Muscle layer of colon (tissue), 2 donors: ENCODE data around the gene ELOVL7.

Source experiments
- H3K27ac ChIP-seq: one replicate; pipeline ENCODE4 v1.7.0; 2013; ENCODE audit warnings: low read depth, mild to moderate bottlenecking, low read length, moderate library complexity
- H3K27me3 ChIP-seq, 2 donors: one replicate each; pipeline ENCODE4 v1.7.0; 2013; ENCODE audit warnings: low read length in 2 of 2, mild to moderate bottlenecking in 2 of 2; ENCODE audit not compliant: insufficient read depth in 2 of 2, control insufficient read depth in 1 of 2
- H3K36me3 ChIP-seq: one replicate; pipeline ENCODE4 v1.7.0; 2013; ENCODE audit warnings: mild to moderate bottlenecking, low read length; ENCODE audit not compliant: insufficient read depth
- H3K4me1 ChIP-seq: one replicate; pipeline ENCODE4 v1.7.0; 2013; ENCODE audit warnings: mild to moderate bottlenecking, low read length; ENCODE audit not compliant: insufficient read depth
- H3K4me3 ChIP-seq, 2 donors: one replicate each; pipeline ENCODE4 v1.7.0; 2013; ENCODE audit warnings: low read length in 2 of 2, low read depth in 1 of 2, mild to moderate bottlenecking in 1 of 2, moderate library complexity in 1 of 2
- H3K9ac ChIP-seq: one replicate; pipeline ENCODE4 v1.7.0; 2013; ENCODE audit warnings: low read length
- H3K9me3 ChIP-seq: one replicate; pipeline ENCODE4 v1.7.0; 2013; ENCODE audit warnings: mild to moderate bottlenecking, low read length
- donor health status: abdominal sarcoma.
- donor health status: Adenocarcinoma of cecum.

Gene ELOVL7

DNA sequence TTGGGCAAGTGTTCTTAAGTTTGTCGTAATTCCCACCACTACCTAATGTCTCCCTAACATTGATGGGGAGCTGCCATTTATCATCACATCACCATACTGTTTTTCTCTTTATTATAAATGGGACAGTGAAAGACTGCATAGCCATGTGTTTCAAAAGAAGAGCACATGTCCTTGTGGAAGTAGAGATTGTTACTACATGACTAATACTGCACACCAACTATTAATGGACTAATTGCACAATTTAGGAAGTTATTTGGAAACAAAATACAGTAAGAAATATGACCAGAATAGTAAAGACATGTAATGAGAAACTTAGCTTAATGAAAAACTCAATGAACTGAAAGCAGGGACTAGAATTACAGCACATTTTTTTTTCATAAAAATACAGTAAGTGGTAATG is 12.0 kb upstream of the ELOVL7 start:
- no peaks in the 10 kb centered on the region for H3K27me3 ChIP-seq
- H3K27ac ChIP-seq: no peak overlapping the region
- H3K4me1 ChIP-seq: no peaks in the 10 kb centered on the region
- no peak overlapping the region for H3K9ac ChIP-seq
- H3K9me3 ChIP-seq: no peaks in the 10 kb centered on the region
- no peak overlapping the region for H3K4me3 ChIP-seq
- no peaks in the 10 kb centered on the region for H3K36me3 ChIP-seq

DNA sequence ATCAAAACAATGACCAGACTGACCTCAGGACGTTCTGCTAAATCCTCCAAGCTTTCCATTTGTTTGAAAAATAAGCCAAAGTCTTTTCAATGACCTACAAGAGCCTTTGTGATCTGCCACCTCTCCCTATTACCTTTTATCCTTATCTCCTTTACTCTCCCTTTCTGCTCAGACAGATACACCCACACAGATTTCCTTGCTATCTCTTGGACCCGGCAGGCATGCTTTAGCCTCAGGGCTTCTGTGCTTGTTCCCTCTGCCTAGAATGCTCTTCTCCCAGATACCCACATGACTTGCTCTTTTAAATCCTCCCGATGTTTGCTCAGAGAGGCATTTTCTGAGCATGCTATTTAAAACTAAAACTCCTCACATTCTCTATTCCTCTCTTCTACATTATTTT is 8.9 kb upstream of the ELOVL7 start:
- no peak overlapping the region for H3K4me3 ChIP-seq
- H3K36me3 ChIP-seq: no peaks in the 10 kb centered on the region
- H3K27me3 ChIP-seq: no peaks in the 10 kb centered on the region
- H3K9me3 ChIP-seq: no peaks in the 10 kb centered on the region
- H3K9ac ChIP-seq: no peak overlapping the region
- H3K4me1 ChIP-seq: no peaks in the 10 kb centered on the region
- no peak overlapping the region for H3K27ac ChIP-seq

DNA sequence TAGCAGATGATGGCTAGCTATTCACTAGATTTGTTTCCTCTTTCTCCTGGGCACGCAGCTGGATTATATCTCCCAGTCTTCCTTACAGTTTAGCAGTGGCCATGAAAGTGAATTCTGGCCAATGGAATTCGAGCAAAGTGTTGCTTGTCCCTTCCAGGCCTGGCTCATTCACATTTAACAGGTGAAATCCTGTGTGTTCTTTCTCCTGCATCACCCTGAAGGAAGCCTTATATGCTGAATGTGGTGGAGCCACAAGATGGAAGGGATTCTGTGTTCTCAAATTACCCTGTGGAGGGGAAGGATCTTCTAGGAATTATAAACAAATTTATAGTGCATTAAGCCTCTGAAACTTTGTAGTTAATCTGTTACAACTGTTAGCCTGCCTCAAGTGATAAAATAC is 8.2 kb upstream of the ELOVL7 start:
- Histone ChIP-seq H3K9ac (no peak overlapping the region), H3K9me3 (no peaks in the 10 kb centered on the region), H3K4me1 (no peaks in the 10 kb centered on the region), H3K36me3 (no peaks in the 10 kb centered on the region), H3K27ac (no peak overlapping the region), H3K27me3 (no peaks in the 10 kb centered on the region), H3K4me3 (no peak overlapping the region)

- Histone ChIP-seq H3K27me3 (no peaks in the 10 kb centered on the region), H3K4me1 (no peaks in the 10 kb centered on the region), H3K4me3 (no peak overlapping the region), H3K9me3 (no peaks in the 10 kb centered on the region), H3K36me3 (no peaks in the 10 kb centered on the region), H3K27ac (no peak overlapping the region), H3K9ac (no peak overlapping the region)
Observed at GRCh38 chr5:60851626-60852025, 7.6 kb upstream of the ELOVL7 start.

DNA sequence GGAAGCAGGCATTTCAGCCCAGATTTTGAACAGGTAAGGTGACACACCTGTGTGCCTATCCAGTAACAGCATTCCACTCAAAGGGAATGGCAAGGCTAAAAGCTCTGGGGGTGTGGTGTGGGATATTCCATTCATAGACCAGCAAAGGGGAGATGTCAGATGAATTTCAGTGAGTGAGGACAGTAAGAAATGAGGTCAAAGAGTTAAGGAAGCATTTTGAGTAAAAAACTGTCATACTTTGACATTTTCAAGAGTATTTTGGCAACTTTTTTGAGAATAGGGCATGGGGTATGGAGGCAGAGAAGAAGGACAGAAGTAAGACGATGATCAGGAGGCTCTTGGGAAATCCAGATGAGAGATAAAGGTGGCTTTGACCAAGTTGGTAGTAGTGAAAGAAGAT is 2.2 kb upstream of the ELOVL7 start:
- Histone ChIP-seq H3K36me3 (no peaks in the 10 kb centered on the region), H3K4me3 (no peak overlapping the region), H3K27ac (no peak overlapping the region), H3K4me1 (peaks cover 9% of the 10 kb centered on the region), H3K27me3 (peaks cover 12 to 29% of the 10 kb centered on the region in 2 donors), H3K9me3 (no peaks in the 10 kb centered on the region), H3K9ac (no peak overlapping the region)

DNA sequence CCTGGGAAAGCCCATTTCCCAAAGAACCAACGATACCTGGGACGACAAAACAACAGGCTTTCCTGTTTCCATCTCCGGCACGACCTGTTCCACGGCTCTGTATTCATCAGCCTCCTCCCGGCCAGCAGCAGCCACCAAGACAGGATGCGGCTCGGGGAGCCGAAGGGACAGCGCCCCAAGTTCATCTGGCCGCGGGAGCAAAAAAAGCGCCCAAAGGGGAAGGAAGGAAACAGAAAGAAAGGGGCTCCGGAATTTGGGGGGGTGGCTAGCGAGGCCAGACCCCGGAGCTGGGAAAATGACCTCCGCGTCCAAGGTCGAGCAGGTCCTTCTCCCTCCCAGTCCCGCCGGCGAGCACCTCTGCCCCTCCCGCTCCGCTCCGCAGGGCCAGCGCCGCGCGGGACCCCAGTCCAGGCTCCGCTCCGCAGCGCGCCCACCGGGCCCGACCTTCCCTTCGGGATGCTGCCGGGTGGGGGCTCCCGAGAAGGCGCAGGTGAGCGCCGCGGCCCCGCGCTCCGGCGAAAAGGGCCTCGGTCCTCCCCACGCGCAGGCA is 608 bp downstream of the ELOVL7 start:
- Histone ChIP-seq H3K4me1 (peaks cover 9% of the 10 kb centered on the region), H3K9ac (no peak overlapping the region), H3K4me3 (peak overlapping the region; percentile 36 to 41), H3K9me3 (no peaks in the 10 kb centered on the region), H3K36me3 (no peaks in the 10 kb centered on the region), H3K27me3 (peaks cover 20 to 29% of the 10 kb centered on the region in 2 donors), H3K27ac (no peak overlapping the region)

DNA sequence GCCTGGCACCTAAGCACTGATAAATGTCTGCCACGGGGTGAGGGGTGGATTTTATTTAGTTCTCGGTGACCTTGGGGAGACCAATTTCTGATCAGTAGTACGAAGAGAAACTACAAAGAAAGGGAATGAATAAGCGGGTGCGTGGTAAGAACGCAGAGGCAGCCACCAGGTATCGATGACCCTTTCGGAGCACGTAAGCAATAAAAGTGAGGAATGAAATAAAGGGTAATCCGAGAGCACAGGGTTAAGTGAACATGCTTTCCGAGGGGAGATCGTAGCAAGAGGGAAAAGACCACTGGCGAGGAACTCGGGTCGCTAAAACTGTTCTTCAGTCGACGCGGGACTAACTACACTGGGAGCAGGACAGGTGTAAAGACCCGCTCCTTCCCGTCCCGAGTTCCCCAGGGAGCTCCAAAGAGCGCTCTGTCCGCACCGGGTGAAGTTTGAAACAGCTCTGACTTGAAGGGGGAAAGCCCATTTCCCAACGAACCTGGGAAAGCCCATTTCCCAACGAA is 1.1 kb downstream of the ELOVL7 start:
- peak overlapping the region in 1 of 2 donors; percentile 41 for H3K4me3 ChIP-seq
- no peak overlapping the region for H3K9ac ChIP-seq
- no peaks in the 10 kb centered on the region for H3K9me3 ChIP-seq
- no peaks in the 10 kb centered on the region for H3K36me3 ChIP-seq
- no peak overlapping the region for H3K27ac ChIP-seq
- peaks cover 9% of the 10 kb centered on the region for H3K4me1 ChIP-seq
- H3K27me3 ChIP-seq: peaks cover 20 to 29% of the 10 kb centered on the region in 2 donors

DNA sequence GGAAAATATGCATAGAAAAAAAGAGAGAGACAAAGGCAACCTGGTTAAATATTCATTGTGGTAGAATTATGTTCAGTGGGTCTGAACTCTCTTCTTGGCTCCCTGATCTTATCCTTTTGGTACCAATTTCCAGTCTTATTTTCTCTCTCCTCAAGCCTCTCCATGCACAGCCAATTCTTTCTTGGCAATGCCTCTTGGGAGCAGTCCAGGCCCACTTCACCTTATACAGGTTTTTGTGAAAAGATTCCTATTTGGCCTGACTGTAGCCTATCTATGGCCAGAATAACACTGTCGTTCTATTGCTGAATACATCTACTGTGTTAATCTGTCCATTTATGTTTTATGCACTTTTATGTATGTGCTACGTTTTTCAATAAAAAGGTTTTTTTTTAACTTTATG is 2.7 kb downstream of the ELOVL7 start:
- no peaks in the 10 kb centered on the region for H3K9me3 ChIP-seq
- H3K36me3 ChIP-seq: no peaks in the 10 kb centered on the region
- H3K4me3 ChIP-seq: no peak overlapping the region
- H3K27me3 ChIP-seq: peaks cover 20 to 29% of the 10 kb centered on the region in 2 donors
- H3K4me1 ChIP-seq: peaks cover 9% of the 10 kb centered on the region
- no peak overlapping the region for H3K27ac ChIP-seq
- H3K9ac ChIP-seq: no peak overlapping the region

DNA sequence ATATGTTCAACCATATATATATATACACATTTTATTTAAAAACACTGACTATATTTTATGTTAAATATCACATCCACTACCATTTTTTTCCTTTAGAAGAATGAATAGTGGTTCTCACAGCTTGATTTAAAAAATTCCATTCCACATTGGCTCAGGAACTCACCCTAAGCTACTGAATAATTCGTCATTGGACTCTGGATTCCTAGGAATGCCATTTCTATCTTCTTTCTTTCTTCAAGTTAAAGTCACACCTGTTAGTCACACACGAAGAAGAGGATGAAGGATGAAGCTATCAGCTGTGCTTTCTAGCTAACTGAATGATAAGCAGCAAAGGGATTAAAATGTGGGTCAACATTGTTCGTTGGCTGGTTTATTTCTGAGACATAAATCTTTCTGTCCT is 7.9 kb downstream of the ELOVL7 start:
- peaks cover 0 to 9% of the 10 kb centered on the region in 2 donors for H3K27me3 ChIP-seq
- H3K27ac ChIP-seq: no peak overlapping the region
- H3K4me1 ChIP-seq: no peaks in the 10 kb centered on the region
- H3K36me3 ChIP-seq: no peaks in the 10 kb centered on the region
- no peak overlapping the region for H3K9ac ChIP-seq
- H3K9me3 ChIP-seq: no peaks in the 10 kb centered on the region
- H3K4me3 ChIP-seq: no peak overlapping the region

DNA sequence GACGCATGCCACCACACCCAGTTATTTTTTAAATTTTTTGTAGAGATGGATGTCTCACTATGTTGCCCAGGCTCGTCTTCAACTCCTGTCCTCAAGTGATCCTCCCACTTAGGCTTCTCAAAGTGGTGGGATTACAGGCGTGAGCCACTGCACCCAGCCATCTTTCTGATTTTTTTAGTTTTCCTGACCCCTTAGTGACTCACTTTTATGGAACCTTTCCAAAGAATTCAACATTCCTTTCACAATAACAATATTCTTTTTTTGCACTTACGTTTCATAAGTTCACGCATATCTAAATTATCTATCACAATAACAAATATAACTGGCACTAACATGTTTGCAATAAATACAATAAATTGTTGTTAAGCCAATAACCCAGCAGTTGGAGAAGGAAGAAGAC is 8.5 kb downstream of the ELOVL7 start:
- H3K9me3 ChIP-seq: no peaks in the 10 kb centered on the region
- peaks cover 0 to 8% of the 10 kb centered on the region in 2 donors for H3K27me3 ChIP-seq
- H3K36me3 ChIP-seq: no peaks in the 10 kb centered on the region
- no peaks in the 10 kb centered on the region for H3K4me1 ChIP-seq
- H3K9ac ChIP-seq: no peak overlapping the region
- no peak overlapping the region for H3K4me3 ChIP-seq
- H3K27ac ChIP-seq: no peak overlapping the region

DNA sequence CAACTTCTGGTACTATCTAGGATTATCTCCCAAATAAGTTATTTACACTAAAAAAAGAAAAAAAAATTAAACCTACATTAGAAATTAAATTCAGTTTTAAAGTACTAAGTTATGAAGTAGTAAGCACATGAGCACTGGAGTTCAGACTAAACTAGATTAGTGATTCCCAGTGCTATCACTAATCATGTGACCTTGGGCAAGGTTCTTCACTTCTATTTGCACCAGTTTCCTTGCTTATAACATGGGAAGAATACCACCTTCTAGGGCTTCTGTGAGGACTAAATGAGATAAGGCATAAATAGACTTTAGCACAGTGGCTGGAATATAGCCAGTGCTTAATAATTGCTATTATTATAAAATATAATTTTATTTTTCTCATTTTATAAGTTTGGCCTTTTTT is 10.5 kb downstream of the ELOVL7 start:
- H3K9me3 ChIP-seq: no peaks in the 10 kb centered on the region
- H3K9ac ChIP-seq: no peak overlapping the region
- no peak overlapping the region for H3K4me3 ChIP-seq
- no peaks in the 10 kb centered on the region for H3K36me3 ChIP-seq
- H3K4me1 ChIP-seq: no peaks in the 10 kb centered on the region
- H3K27ac ChIP-seq: no peak overlapping the region
- no peaks in the 10 kb centered on the region for H3K27me3 ChIP-seq

DNA sequence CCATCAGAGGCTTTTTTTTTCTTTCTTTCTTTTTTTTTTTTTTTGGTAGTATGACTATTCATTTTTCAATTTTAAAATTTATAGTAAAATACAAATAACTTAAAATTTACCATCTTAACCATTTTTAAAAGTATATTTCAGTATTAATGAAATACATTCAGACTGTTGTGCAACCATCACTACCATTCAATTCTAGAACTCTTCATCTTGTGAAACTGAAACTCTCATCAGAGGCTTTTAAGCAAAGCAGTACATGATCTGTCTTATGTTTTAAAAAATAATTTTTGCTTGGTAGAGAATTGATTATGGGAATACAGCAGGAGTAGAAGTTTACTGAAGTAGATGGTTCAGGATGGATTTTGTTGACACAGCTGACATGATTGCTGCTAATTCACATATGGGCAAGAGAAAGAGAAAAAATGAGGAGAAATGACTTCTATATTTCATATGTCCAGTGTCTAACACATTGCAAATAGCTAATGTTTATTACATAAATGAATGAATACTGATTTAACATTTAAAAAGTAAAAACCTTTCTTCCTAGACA is 13.4 kb downstream of the ELOVL7 start:
- no peaks in the 10 kb centered on the region for H3K27me3 ChIP-seq
- H3K36me3 ChIP-seq: no peaks in the 10 kb centered on the region
- no peak overlapping the region for H3K9ac ChIP-seq
- no peak overlapping the region for H3K27ac ChIP-seq
- H3K4me1 ChIP-seq: no peaks in the 10 kb centered on the region
- H3K4me3 ChIP-seq: no peak overlapping the region
- no peaks in the 10 kb centered on the region for H3K9me3 ChIP-seq
